ENCODE data around the gene LRIT2. TPM values are rescaled to one million over a fixed set of nuclear protein-coding genes. Genes with fewer than 3 reads are reported as not detected.

LRIT2 gene
- total and polyA plus RNA-seq, 11 donors: not detected

- no peaks in the 10 kb centered on the region for H3K36me3 ChIP-seq
- 24 to 38% (median 30%) methylated on average over 5 of the region's 5 CpGs for WGBS, 4 donors
- DNase-seq (no peak), ATAC-seq (no peak)
- no peaks in the 10 kb centered on the region for H3K9me3 ChIP-seq
- no peak overlapping the region for H3K27ac ChIP-seq
- H3K4me3 ChIP-seq: peak overlapping the region; percentile 28 to 56 (median 50)
- intact Hi-C loops (cut with DNase I): no loop called here
- peaks cover 9 to 57% (median 23%) of the 10 kb centered on the region in 9 donors for H3K27me3 ChIP-seq
- H3K4me1 ChIP-seq: peaks cover 0 to 26% (median 8%) of the 10 kb centered on the region in 12 donors
- TF ChIP-seq CTCF (IDR thresholded peaks at IDR 0.05) (no peak), POLR2A (IDR thresholded peaks at IDR 0.05) (no peak)
Observed at GRCh38 chr10:84193846-84194423, 31.4 kb downstream of the LRIT2 start.

GRCh38 chr10:84193327-84193726 lies 32.0 kb downstream of the LRIT2 start:
- no peak overlapping the region for H3K27ac ChIP-seq
- ATAC-seq (no peak), DNase-seq (no peak)
- H3K36me3 ChIP-seq: no peaks in the 10 kb centered on the region
- no peaks in the 10 kb centered on the region for H3K9me3 ChIP-seq
- peaks cover 0 to 26% (median 8%) of the 10 kb centered on the region in 12 donors for H3K4me1 ChIP-seq
- intact Hi-C loops (cut with DNase I): no loop called here
- peaks cover 9 to 61% (median 23%) of the 10 kb centered on the region in 9 donors for H3K27me3 ChIP-seq
- H3K4me3 ChIP-seq: no peak overlapping the region
- 88 to 95% (median 92%) methylated on average over 2 of the region's 2 CpGs for WGBS, 4 donors
- TF ChIP-seq POLR2A (IDR thresholded peaks at IDR 0.05): no peak
- TF ChIP-seq CTCF (IDR thresholded peaks at IDR 0.05): no peak

- Histone ChIP-seq H3K4me3 (no peak overlapping the region), H3K27ac (no peak overlapping the region), H3K9me3 (no peaks in the 10 kb centered on the region), H3K36me3 (no peaks in the 10 kb centered on the region), H3K27me3 (peaks cover 9 to 50% (median 23%) of the 10 kb centered on the region in 9 donors), H3K4me1 (peaks cover 0 to 18% (median 8%) of the 10 kb centered on the region in 12 donors)
- intact Hi-C loops (cut with DNase I): no loop called here
- WGBS, 4 donors: 71 to 95% (median 74%) methylated on average over 2 to 5 of the region's 5 CpGs
- DNase-seq (no peak), ATAC-seq (no peak)
- TF ChIP-seq CTCF (IDR thresholded peaks at IDR 0.05) (no peak), POLR2A (IDR thresholded peaks at IDR 0.05) (no peak)
Observed at GRCh38 chr10:84191106-84191505, 34.2 kb downstream of the LRIT2 start.

GRCh38 chr10:84190621-84191020 lies 34.7 kb downstream of the LRIT2 start:
- 85 to 97% (median 87%) methylated on average over 2 to 3 of the region's 3 CpGs for WGBS, 4 donors
- Histone ChIP-seq H3K27me3 (peaks cover 9 to 45% (median 19%) of the 10 kb centered on the region in 9 donors), H3K4me3 (no peak overlapping the region)

More at GRCh38 chr10:84190621-84191020, 34.7 kb downstream of the LRIT2 start:
- Histone ChIP-seq H3K9me3 (no peaks in the 10 kb centered on the region), H3K36me3 (no peaks in the 10 kb centered on the region), H3K4me1 (peaks cover 0 to 18% (median 8%) of the 10 kb centered on the region in 12 donors), H3K27ac (no peak overlapping the region)
- ATAC-seq (no peak), DNase-seq (no peak)
- intact Hi-C loops (cut with DNase I): no loop called here
- TF ChIP-seq CTCF (IDR thresholded peaks at IDR 0.05) (no peak), POLR2A (IDR thresholded peaks at IDR 0.05) (no peak)

All from heart left ventricle (tissue), 16 donors.